ENCODE measurements around the gene MRPS2. TPM values are rescaled to one million over a fixed set of nuclear protein-coding genes. Genes with fewer than 3 reads are reported as not detected.

Gene MRPS2
- total and polyA plus RNA-seq, 2 experiments from 2014 or later = 83.2 to 116 TPM

DNA sequence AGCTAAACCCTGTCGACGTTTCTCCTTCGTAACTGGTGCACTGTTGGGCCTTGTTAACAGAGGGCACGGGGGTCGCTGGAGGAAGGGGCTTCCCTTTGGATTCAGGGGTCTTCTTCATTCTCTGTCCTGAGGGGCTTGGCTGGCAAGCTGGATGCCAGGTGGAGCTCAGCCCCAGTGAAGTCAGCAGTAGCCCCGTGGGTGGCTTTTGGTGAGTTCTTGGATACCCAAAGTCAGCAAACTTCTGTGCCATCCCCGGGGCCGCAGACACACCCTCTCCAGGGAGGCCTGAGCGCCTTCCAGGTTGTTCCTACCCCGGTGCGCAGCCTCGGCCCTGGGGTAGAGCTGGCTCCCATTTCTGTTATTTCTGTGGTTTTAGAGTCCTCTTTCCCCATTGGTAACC lies 33.2 kb downstream of the MRPS2 start:
- H3K4me2 ChIP-seq = no peak overlapping the region

More for the DNA sequence above, 33.2 kb downstream of the MRPS2 start:
- no peak for TF ChIP-seq NANOG (IDR thresholded peaks at IDR 0.05; ENCODE audit: borderline replicate concordance)
- no peak for TF ChIP-seq EZH2phosphoT487 (IDR thresholded peaks at IDR 0.05; ENCODE audit: unreplicated experiment)
- no peak for TF ChIP-seq JUNB (IDR thresholded peaks at IDR 0.05; ENCODE audit: unreplicated experiment)
- TF ChIP-seq, protein P1, sequence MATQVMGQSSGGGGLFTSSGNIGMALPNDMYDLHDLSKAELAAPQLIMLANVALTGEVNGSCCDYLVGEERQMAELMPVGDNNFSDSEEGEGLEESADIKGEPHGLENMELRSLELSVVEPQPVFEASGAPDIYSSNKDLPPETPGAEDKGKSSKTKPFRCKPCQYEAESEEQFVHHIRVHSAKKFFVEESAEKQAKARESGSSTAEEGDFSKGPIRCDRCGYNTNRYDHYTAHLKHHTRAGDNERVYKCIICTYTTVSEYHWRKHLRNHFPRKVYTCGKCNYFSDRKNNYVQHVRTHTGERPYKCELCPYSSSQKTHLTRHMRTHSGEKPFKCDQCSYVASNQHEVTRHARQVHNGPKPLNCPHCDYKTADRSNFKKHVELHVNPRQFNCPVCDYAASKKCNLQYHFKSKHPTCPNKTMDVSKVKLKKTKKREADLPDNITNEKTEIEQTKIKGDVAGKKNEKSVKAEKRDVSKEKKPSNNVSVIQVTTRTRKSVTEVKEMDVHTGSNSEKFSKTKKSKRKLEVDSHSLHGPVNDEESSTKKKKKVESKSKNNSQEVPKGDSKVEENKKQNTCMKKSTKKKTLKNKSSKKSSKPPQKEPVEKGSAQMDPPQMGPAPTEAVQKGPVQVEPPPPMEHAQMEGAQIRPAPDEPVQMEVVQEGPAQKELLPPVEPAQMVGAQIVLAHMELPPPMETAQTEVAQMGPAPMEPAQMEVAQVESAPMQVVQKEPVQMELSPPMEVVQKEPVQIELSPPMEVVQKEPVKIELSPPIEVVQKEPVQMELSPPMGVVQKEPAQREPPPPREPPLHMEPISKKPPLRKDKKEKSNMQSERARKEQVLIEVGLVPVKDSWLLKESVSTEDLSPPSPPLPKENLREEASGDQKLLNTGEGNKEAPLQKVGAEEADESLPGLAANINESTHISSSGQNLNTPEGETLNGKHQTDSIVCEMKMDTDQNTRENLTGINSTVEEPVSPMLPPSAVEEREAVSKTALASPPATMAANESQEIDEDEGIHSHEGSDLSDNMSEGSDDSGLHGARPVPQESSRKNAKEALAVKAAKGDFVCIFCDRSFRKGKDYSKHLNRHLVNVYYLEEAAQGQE (IDR thresholded peaks at IDR 0.05; ENCODE audit: unreplicated experiment) = no peak
- TF ChIP-seq CREB1 (CRISPR knock-in tag; IDR thresholded peaks at IDR 0.05; ENCODE audit: low read depth) = no peak
- no peak for TF ChIP-seq EZH2 (IDR thresholded peaks at IDR 0.05; ENCODE audit: low read depth, unreplicated experiment)
- TF ChIP-seq, protein P2, sequence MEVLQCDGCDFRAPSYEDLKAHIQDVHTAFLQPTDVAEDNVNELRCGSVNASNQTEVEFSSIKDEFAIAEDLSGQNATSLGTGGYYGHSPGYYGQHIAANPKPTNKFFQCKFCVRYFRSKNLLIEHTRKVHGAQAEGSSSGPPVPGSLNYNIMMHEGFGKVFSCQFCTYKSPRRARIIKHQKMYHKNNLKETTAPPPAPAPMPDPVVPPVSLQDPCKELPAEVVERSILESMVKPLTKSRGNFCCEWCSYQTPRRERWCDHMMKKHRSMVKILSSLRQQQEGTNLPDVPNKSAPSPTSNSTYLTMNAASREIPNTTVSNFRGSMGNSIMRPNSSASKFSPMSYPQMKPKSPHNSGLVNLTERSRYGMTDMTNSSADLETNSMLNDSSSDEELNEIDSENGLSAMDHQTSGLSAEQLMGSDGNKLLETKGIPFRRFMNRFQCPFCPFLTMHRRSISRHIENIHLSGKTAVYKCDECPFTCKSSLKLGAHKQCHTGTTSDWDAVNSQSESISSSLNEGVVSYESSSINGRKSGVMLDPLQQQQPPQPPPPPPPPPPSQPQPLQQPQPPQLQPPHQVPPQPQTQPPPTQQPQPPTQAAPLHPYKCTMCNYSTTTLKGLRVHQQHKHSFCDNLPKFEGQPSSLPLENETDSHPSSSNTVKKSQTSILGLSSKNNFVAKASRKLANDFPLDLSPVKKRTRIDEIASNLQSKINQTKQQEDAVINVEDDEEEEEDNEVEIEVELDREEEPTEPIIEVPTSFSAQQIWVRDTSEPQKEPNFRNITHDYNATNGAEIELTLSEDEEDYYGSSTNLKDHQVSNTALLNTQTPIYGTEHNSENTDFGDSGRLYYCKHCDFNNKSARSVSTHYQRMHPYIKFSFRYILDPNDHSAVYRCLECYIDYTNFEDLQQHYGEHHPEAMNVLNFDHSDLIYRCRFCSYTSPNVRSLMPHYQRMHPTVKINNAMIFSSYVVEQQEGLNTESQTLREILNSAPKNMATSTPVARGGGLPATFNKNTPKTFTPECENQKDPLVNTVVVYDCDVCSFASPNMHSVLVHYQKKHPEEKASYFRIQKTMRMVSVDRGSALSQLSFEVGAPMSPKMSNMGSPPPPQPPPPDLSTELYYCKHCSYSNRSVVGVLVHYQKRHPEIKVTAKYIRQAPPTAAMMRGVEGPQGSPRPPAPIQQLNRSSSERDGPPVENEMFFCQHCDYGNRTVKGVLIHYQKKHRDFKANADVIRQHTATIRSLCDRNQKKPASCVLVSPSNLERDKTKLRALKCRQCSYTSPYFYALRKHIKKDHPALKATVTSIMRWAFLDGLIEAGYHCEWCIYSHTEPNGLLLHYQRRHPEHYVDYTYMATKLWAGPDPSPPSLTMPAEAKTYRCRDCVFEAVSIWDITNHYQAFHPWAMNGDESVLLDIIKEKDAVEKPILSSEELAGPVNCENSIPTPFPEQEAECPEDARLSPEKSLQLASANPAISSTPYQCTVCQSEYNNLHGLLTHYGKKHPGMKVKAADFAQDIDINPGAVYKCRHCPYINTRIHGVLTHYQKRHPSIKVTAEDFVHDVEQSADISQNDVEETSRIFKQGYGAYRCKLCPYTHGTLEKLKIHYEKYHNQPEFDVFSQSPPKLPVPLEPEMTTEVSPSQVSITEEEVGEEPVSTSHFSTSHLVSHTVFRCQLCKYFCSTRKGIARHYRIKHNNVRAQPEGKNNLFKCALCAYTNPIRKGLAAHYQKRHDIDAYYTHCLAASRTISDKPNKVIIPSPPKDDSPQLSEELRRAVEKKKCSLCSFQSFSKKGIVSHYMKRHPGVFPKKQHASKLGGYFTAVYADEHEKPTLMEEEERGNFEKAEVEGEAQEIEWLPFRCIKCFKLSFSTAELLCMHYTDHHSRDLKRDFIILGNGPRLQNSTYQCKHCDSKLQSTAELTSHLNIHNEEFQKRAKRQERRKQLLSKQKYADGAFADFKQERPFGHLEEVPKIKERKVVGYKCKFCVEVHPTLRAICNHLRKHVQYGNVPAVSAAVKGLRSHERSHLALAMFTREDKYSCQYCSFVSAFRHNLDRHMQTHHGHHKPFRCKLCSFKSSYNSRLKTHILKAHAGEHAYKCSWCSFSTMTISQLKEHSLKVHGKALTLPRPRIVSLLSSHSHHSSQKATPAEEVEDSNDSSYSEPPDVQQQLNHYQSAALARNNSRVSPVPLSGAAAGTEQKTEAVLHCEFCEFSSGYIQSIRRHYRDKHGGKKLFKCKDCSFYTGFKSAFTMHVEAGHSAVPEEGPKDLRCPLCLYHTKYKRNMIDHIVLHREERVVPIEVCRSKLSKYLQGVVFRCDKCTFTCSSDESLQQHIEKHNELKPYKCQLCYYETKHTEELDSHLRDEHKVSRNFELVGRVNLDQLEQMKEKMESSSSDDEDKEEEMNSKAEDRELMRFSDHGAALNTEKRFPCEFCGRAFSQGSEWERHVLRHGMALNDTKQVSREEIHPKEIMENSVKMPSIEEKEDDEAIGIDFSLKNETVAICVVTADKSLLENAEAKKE (CRISPR knock-in tag; IDR thresholded peaks at IDR 0.05) = no peak
- TF ChIP-seq POLR2AphosphoS5 (IDR thresholded peaks at IDR 0.05; ENCODE audit: low read depth) = no peak
- TF ChIP-seq ZNF331 (CRISPR knock-in tag; IDR thresholded peaks at IDR 0.05; ENCODE audit: low read depth) = no peak
- TF ChIP-seq, protein P3, sequence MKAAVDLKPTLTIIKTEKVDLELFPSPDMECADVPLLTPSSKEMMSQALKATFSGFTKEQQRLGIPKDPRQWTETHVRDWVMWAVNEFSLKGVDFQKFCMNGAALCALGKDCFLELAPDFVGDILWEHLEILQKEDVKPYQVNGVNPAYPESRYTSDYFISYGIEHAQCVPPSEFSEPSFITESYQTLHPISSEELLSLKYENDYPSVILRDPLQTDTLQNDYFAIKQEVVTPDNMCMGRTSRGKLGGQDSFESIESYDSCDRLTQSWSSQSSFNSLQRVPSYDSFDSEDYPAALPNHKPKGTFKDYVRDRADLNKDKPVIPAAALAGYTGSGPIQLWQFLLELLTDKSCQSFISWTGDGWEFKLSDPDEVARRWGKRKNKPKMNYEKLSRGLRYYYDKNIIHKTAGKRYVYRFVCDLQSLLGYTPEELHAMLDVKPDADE (IDR thresholded peaks at IDR 0.05) = no peak
- no peak for TF ChIP-seq STAT1 (IDR thresholded peaks at IDR 0.05; ENCODE audit: unreplicated experiment)
- TF ChIP-seq CTCF (conservative IDR thresholded peaks at IDR 0.05; ENCODE audit: low read depth in 2 of 2) = no peak
- TF ChIP-seq ZNF114 (CRISPR knock-in tag; IDR thresholded peaks at IDR 0.05) = no peak
- Histone ChIP-seq H2AFZ (no peak overlapping the region; the same call in 1 of the 2 replicates), H3K4me3 (no peak overlapping the region), H3K27ac (ENCODE audit: low read depth) (no peak overlapping the region), H3K9me2 (ENCODE audit: insufficient read depth) (no peaks in the 10 kb centered on the region), H4K20me1 (replicated peaks; ENCODE audit: insufficient read depth) (no peaks in the 10 kb centered on the region), H3K4me1 (ENCODE audit: insufficient read depth) (no peaks in the 10 kb centered on the region), H3K27me3 (ENCODE audit: insufficient read depth) (no peaks in the 10 kb centered on the region), H3F3A (replicated peaks; ENCODE audit: low read depth) (no peaks in the 10 kb centered on the region), H3K36me3 (ENCODE audit: insufficient read depth) (no peaks in the 10 kb centered on the region), H3K79me2 (replicated peaks; ENCODE audit: insufficient read depth) (no peaks in the 10 kb centered on the region)
- H3K36me3 Mint-ChIP-seq (ENCODE audit: low read depth) = no peaks in the 10 kb centered on the region
- peaks cover 4% of the 10 kb centered on the region for H3K27me3 Mint-ChIP-seq (ENCODE audit: insufficient read depth, low read depth, poor library complexity)
- ATAC-seq (no peak), DNase-seq (ENCODE audit: low spot score) (no peak)
- H3K9me3 Mint-ChIP-seq = peaks cover 3% of the 10 kb centered on the region; the same call in 1 of the 3 replicates
- no peak overlapping the region for H3K27ac Mint-ChIP-seq
- no peak overlapping the region for H3K4me3 Mint-ChIP-seq
- peaks cover 9% of the 10 kb centered on the region; the same call in 2 of the 3 replicates for H3K4me1 Mint-ChIP-seq
